HPDE6-E6E7 (cell line): ENCODE data around the gene PUSL1.

Source experiments
- DNase-seq: peaks from one replicate; pipeline ENCODE4 v3.0.0; 2011; ENCODE audit warnings: missing footprints; ENCODE audit errors: extremely low spot score

Gene PUSL1

GRCh38 chr1:1279028-1279427 lies 29.4 kb upstream of the PUSL1 start:
- DNase-seq: no peak

DNA sequence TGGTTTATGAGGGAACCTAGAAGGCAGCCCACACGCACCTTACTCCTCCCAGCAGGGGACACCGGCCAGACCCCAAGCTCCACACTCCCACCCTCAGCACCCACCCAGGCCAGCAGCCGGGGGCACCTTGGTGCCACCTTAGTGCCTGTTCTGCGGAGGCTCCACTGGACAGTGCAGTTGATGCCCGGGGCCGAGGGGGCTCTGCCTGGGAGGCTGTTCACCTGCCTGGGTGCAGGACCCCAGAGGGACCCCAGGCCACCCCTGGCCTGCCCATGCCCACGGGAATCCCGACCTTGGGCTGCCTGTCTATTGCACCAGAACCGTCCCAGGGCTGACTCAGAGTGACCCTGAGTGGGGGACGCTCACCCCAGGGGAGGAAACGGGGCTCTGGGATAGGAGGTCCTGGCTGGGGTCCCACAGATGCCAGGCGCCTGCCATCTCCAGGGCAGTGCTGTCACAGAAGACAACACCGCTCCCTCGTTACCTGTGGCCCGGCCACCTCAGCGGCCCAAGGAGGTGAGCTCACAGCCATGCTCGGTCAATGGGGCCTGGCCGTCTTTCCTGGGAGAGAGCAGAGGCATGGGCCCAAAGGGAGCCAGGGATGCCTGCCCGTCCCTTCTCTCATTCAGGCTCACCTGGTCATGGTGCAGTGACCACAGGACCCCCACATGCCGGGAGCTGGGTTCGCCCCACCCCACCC lies 27.5 kb upstream of the PUSL1 start:
- no peak for DNase-seq

- peak; percentile 82 for DNase-seq
These were observed 26.7 kb upstream of the PUSL1 start for GRCh38 chr1:1281533-1282321.

DNA sequence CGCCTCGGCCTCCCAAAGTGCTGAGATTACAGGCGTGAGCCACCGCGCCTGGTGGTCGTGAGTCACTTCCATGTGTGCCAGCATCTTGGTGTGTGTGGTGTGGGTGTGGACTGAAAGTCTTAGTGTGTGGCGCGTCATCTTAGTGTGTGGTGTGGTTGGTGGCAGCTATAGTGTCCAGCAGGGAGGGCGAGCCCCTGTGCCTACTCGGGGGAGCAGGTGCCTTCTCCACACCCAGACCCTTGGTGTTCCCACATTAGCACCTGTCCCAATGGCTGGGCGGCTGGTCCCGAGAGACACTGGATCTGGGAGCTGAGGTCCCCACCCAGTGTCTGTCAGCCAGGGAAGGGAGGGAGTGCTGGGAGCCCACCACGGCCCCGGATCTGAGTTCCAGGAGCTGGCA lies 25.4 kb upstream of the PUSL1 start:
- DNase-seq: no peak

DNA sequence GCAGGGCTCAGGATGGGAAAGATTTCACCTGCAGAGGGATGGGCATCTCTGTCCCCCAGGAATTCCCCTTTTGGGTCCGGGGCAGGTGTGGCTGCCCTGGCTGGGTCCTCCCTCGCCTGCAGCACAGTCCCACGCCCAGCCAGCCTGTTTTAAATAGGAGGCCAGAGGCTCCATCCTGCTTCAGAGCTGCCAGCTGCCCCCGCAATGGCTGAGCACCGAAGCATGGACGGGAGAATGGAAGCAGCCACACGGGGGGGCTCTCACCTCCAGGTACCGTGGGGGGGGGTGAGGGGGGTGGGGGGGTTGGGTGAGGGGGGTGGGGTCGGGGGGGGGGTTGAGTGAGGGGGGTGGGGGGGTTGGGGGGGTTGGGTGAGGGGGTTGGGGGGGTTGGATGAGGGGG lies 24.6 kb upstream of the PUSL1 start:
- DNase-seq: no peak

DNA sequence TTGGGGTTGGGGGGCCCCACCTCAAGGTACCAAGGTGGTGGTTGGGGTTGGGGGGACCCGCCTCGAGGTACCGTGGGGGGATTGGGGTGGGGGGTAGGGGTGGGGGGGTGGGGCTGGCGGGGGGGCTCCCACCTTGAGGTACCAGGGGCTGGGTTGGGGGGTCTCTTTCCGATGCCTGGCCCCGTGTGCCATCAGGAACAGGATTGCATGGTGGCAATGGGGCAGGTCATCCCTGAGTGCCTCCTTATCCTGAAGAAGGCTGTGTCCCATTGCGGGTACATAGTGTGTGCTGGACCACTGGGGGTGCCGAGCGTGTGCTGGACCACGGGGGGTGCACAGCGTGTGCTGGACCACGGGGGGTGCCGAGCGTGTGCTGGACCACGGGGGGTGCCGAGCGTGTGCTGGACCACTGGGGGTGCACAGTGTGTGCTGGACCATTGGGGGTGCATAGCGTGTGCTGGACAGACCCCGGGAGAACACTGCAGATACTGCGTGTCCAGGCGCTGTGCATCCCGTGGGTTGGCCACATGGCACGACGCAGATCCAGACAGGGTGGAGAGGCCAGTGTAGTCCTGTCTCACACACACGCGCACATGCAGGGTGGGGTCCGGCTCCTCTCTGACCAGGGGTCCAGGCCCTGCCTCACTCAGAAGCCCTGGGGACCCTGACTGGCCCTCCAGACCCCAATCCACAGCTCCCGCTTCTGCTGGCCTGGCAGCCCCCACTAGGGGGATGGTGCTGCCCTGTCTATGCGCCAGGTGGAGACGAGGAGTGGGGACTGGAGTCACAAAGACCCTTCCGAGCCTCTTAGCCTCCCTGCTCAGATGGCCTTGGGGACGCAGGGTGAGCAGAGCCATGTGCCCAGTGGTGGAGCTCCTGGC lies 23.9 kb upstream of the PUSL1 start:
- DNase-seq: no peak

DNA sequence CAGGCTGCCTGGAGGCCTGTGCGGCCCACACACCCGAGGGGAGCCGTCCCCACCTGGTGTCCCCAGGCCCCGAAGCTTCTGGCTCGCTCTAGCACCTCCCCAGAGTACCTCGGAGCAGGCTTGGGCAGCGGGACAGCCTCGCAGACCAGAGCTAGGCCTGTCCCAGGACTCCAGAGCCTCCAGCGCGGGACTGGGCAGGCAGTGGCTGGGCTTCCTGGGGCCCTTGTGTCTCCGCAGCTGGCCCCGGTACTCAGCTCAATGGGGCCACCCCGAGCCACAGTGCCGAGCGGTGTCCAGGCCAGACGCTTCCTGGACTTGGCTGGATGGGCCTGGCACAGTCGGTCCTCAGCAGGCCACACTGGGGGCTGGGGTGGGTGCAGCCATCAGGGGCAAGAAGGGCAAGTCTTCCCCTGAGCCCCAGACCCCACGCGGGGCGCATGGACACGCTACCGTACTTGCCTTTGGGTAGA lies 23.3 kb upstream of the PUSL1 start:
- no peak for DNase-seq

GRCh38 chr1:1285611-1286311 lies 22.6 kb upstream of the PUSL1 start:
- no peak for DNase-seq

DNA sequence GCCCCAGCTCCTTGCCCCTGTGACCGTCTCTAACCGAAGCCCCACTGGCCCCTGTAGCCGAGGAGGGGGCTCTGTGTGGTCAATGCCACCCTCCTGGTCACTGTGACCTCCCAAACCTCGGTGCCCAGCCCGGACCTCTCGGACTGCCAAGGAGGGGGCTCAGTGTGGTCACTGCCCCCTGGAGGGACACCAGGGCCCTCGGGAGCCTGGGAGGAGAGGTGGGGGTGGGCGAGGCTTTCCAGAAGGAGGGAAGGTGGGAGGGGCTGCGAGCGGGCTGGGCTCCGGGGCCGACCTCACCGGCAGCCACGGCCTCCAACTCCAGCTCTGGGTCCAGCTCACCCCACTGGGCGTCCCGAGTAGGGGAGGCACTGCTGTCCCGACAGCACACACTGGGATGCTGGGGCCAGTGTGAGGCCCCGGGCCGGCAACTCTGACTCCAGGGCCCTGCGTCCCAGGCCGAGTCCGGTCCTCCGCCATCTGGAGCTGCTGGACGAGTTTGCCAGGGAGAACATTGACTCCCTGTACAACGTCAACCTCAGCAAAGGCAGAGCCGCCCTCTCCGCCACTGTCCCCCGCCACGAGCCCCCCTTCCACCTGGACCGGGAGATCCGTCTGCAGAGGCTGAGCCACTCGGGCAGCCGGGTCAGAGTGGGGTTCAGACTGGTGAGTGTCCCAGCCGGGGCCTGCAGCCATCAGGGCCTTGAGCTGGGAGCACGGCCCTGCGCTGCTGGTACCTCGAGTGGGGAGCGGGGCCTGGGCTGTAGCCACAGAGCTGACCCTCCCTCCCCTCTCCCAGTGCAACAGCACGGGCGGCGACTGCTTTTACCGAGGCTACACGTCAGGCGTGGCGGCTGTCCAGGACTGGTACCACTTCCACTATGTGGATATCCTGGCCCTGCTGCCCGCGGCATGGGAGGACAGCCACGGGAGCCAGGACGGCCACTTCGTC lies 21.8 kb upstream of the PUSL1 start:
- no peak for DNase-seq

GRCh38 chr1:1287288-1288110 lies 20.9 kb upstream of the PUSL1 start:
- no peak for DNase-seq

DNA sequence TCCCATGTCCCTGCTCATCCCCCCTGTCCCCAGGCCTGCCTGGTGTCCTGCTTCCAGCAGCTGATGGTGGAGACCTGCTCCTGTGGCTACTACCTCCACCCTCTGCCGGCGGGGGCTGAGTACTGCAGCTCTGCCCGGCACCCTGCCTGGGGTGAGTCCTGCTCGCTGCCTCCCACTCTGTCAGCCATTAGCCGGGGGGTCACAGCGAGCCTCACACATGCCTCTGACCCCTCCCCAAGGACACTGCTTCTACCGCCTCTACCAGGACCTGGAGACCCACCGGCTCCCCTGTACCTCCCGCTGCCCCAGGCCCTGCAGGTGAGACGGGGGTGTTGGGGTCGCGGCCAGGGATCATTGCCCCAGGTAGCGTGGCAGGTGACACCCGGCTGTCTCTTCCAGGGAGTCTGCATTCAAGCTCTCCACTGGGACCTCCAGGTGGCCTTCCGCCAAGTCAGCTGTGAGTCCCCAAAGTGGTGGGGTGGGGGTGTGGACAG lies 18.1 kb upstream of the PUSL1 start:
- no peak for DNase-seq

DNA sequence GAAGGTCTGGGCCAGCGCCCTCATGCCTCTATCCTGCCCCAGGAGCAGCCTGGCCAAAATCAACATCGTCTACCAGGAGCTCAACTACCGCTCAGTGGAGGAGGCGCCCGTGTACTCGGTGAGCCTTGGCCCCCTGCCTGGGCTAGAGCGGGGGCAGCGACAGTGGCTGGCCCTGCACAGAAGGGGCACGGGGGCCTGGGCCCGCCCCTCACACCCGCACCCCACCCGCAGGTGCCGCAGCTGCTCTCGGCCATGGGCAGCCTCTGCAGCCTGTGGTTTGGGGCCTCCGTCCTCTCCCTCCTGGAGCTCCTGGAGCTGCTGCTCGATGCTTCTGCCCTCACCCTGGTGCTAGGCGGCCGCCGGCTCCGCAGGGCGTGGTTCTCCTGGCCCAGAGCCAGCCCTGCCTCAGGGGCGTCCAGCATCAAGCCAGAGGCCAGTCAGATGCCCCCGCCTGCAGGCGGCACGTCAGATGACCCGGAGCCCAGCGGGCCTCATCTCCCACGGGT lies 17.3 kb upstream of the PUSL1 start:
- DNase-seq: no peak

GRCh38 chr1:1291548-1292441 lies 16.6 kb upstream of the PUSL1 start:
- DNase-seq: no peak

DNA sequence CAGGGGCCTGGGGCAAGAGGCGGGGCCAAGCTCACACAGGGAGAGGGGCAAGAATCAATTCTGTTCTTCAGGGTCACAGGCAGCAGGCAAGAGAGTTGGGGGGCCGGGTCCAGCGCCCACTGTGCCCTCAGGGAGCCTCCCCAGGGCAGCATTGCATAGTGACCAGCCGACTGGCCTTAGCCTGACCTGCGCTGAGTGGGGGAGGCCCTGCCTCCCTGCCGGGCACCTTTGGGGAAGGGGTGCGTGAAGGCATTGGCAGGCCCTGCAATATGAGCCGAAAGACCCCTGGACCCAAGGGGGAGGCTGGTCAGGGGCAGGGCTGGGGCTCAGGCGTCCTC lies 16.0 kb upstream of the PUSL1 start:
- DNase-seq: no peak

DNA sequence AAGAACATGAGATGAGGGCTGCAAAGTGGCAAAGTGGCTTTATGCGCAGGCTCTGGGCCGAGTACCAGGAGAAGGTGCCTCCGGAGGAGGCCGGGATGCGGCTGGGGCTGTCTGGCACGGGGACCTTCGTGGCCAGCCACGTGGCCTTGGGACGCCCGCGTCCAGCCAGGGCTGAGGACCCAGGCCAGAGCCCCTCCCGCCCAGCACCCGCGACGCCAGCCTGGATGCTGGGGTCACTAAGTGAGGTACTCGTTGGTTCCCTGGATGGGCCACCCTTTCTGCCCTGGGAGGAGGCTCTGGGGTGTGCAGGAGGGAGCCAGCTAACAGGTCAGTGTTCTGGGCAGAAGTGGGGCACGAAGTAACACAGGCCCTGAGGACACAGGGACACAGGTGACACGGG lies 15.5 kb upstream of the PUSL1 start:
- no peak for DNase-seq

GRCh38 chr1:1293263-1294249 lies 14.8 kb upstream of the PUSL1 start:
- no peak for DNase-seq

DNA sequence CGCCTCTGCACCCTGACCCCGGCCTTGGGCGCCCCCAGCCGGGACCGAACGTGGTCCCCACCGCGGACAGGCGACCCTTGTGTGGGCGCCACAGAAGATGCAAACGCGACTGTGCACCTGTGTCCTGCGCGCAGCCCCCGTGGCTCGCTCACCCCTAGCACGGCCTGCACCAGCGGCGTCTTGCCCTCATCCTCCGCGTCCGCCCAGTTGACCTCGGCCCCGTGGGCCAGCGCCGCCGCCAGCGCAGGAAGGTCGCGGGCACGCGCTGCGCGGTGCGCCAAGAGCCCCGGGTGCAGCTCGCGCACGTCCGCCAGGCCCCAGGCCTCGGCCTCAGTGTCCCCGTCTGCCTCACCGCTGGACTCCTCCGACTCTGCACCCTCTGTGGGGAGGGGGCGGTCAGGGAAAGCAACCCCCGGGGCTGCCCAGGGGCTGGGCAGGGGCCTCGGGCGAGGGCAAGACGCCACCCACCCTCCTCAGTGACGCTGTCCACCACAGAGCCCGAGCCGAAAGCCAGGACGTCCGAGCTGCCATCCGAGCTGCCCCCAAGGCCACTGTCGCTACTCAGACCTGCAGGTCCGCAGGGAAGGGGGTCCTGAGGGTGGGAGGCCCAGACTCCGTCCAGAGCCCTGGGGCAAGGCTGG lies 14.0 kb upstream of the PUSL1 start:
- DNase-seq: no peak
